Parathyroid adenoma (tissue), 2 donors: ENCODE results near the gene EFNA5.

Experiments
- H2AFZ ChIP-seq: fragments of 300-600 bp; sonication (generic); one replicate; pipeline ENCODE4 v1.7.0; 2017; ENCODE audit warnings: antibody characterized with exemption, mild to moderate bottlenecking
- H3K27ac ChIP-seq: fragments of 300-600 bp; sonication (generic); one replicate; pipeline ENCODE4 v1.7.0; 2017
- H3K27me3 ChIP-seq: fragments of 300-600 bp; sonication (generic); one replicate; pipeline ENCODE4 v1.7.0; 2017; ENCODE audit warnings: low read length; ENCODE audit not compliant: control insufficient read depth, insufficient read depth
- H3K36me3 ChIP-seq: fragments of 300-600 bp; sonication (generic); one replicate; pipeline ENCODE4 v1.7.0; 2017; ENCODE audit warnings: low read length; ENCODE audit not compliant: control insufficient read depth, insufficient read depth
- H3K4me1 ChIP-seq: fragments of 300-600 bp; sonication (generic); one replicate; pipeline ENCODE4 v1.7.0; 2017; ENCODE audit warnings: control low read depth
- H3K4me2 ChIP-seq: fragments of 300-600 bp; sonication (generic); one replicate; pipeline ENCODE4 v1.7.0; 2017; ENCODE audit warnings: low read length
- H3K4me3 ChIP-seq: fragments of 300-600 bp; sonication (generic); one replicate; pipeline ENCODE4 v1.7.0; 2017; ENCODE audit warnings: low read depth, low read length
- H3K79me2 ChIP-seq: fragments of 300-600 bp; sonication (generic); one replicate; pipeline ENCODE4 v1.7.0; 2017; ENCODE audit warnings: control low read depth
- H3K9ac ChIP-seq: fragments of 300-600 bp; sonication (generic); one replicate; pipeline ENCODE4 v1.7.0; 2017; ENCODE audit warnings: mild to moderate bottlenecking
- H3K9me3 ChIP-seq: fragments of 300-600 bp; sonication (generic); one replicate; pipeline ENCODE4 v1.7.0; 2017; ENCODE audit warnings: low read length; ENCODE audit not compliant: control insufficient read depth
- TF ChIP-seq, protein P1 (sequence below): fragments of 300-600 bp; sonication (generic); IDR thresholded peaks from one replicate; pipeline ENCODE4 v1.7.0; 2017; ENCODE audit warnings: antibody characterized with exemption, mild to moderate bottlenecking
- donor health status: primary hyperparathyroidism.

EFNA5 gene

DNA sequence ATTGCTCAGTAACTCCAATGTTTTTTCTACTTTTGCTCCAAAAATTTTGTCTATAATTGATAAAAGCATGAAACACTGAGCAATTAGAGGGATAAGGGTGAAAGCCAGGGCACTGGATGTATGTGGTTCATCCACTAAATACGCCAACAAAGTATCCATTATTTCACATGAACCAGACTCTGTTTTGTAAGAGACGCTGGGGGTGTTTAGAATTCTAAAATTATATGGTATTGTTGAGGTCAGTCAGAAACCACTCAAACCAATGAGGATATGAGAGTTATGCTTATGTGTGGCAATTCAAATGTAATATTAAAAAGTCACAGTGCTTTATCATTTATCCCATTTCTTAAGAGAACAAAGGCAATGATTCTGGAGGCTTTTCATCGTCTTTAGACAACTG lies 220.2 kb downstream of the EFNA5 start:
- TF ChIP-seq, protein P1, sequence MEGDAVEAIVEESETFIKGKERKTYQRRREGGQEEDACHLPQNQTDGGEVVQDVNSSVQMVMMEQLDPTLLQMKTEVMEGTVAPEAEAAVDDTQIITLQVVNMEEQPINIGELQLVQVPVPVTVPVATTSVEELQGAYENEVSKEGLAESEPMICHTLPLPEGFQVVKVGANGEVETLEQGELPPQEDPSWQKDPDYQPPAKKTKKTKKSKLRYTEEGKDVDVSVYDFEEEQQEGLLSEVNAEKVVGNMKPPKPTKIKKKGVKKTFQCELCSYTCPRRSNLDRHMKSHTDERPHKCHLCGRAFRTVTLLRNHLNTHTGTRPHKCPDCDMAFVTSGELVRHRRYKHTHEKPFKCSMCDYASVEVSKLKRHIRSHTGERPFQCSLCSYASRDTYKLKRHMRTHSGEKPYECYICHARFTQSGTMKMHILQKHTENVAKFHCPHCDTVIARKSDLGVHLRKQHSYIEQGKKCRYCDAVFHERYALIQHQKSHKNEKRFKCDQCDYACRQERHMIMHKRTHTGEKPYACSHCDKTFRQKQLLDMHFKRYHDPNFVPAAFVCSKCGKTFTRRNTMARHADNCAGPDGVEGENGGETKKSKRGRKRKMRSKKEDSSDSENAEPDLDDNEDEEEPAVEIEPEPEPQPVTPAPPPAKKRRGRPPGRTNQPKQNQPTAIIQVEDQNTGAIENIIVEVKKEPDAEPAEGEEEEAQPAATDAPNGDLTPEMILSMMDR = no peak
- H3K4me1 ChIP-seq = no peaks in the 10 kb centered on the region

DNA sequence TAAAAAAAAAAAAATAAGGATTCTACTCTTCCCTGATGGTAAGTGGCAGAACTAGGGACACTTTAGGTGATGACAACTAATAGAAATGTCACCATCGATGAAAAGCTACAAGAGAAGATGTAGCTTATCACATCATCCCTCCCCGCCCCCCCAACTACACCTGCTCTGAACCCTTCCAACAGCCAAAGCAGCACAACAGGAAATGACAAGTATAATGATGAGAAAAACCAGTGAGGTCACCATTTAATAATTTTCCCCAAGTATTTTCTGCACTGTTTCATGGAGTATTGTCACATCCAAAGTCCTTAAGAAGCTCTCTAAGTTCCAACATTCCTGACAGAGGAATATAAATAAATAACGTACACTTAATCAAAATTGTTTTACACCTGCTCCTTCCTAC lies 221.4 kb downstream of the EFNA5 start:
- H3K4me1 ChIP-seq = no peaks in the 10 kb centered on the region

More for the DNA sequence above, 220.2 kb downstream of the EFNA5 start:
- Histone ChIP-seq H2AFZ (no peak overlapping the region), H3K36me3 (no peaks in the 10 kb centered on the region), H3K79me2 (no peaks in the 10 kb centered on the region), H3K9ac (no peak overlapping the region), H3K4me2 (no peak overlapping the region), H3K27ac (no peak overlapping the region), H3K27me3 (no peaks in the 10 kb centered on the region), H3K9me3 (no peaks in the 10 kb centered on the region), H3K4me3 (no peak overlapping the region)

DNA sequence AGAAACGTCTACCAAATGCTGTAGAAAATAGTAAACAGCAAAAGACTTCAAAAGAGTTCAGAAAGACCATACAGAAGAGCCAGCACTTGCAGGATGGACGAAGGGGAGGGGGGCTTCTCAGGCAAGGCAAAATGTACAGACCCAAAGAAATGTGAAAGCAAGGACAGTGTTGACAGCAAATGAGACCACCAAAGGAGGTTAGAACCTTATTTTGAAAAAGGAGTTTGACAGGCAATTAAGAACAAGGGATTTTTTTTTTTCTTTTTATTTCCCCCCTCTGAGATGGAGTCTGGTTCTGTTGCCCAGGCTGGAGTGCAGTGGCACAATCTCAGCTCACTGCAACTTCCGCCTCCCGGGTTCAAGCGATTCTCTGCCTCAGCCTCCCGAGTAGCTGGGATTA lies 223.2 kb downstream of the EFNA5 start:
- Histone ChIP-seq H2AFZ (no peak overlapping the region), H3K27ac (no peak overlapping the region), H3K79me2 (no peaks in the 10 kb centered on the region), H3K9me3 (no peaks in the 10 kb centered on the region), H3K4me2 (no peak overlapping the region), H3K4me3 (no peak overlapping the region), H3K4me1 (no peaks in the 10 kb centered on the region), H3K27me3 (no peaks in the 10 kb centered on the region), H3K36me3 (no peaks in the 10 kb centered on the region), H3K9ac (no peak overlapping the region)
- TF ChIP-seq, protein P1 = no peak

More for the DNA sequence above, 221.4 kb downstream of the EFNA5 start:
- Histone ChIP-seq H3K9ac (no peak overlapping the region), H3K9me3 (no peaks in the 10 kb centered on the region), H3K27me3 (no peaks in the 10 kb centered on the region), H3K27ac (no peak overlapping the region), H3K79me2 (no peaks in the 10 kb centered on the region), H3K36me3 (no peaks in the 10 kb centered on the region), H2AFZ (no peak overlapping the region), H3K4me2 (no peak overlapping the region), H3K4me3 (no peak overlapping the region)
- TF ChIP-seq, protein P1 = no peak

DNA sequence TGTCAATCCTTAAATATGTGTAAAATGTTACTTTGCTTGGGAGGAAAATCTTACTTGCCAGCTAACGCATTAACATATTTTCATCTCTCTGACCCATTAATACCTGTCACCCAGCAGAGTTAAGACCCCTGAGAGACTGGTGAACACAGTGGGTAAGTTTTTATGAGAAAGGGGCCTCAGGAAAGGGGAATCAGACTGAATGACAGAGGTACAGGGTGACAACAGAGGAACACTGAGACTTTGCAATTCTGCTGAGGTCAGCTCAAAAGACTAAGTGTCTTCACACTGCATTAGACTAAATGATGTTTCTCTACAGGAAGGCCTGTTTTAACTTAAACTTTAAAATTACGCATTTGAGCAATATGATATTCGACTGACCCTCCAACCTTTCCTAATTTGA lies 223.8 kb downstream of the EFNA5 start:
- Histone ChIP-seq H3K4me2 (no peak overlapping the region), H2AFZ (no peak overlapping the region), H3K27ac (no peak overlapping the region), H3K4me3 (no peak overlapping the region), H3K9me3 (no peaks in the 10 kb centered on the region), H3K9ac (no peak overlapping the region), H3K27me3 (no peaks in the 10 kb centered on the region), H3K79me2 (no peaks in the 10 kb centered on the region), H3K4me1 (no peaks in the 10 kb centered on the region), H3K36me3 (no peaks in the 10 kb centered on the region)
- TF ChIP-seq, protein P1 = no peak

DNA sequence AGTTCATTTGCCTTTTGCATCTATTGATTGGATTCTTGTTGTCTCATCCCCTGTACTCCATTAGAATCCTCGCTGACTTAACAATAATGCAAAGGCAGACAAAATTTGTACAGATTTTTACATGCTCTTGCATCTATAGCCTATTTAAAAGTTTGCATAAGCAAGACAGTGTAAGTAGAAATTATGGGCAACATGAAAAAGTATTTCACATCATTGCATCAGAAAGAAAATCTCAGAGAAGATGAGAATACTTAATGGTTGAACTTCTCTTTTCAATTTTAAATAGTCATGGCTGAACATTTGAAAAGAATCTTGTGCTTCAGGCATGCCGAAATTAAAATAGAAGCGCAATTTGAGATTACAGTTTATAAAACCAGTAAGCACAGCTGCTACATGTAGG lies 226.4 kb downstream of the EFNA5 start:
- Histone ChIP-seq H3K4me3 (no peak overlapping the region), H3K79me2 (no peaks in the 10 kb centered on the region), H3K4me1 (no peaks in the 10 kb centered on the region), H3K4me2 (no peak overlapping the region), H2AFZ (no peak overlapping the region), H3K27me3 (no peaks in the 10 kb centered on the region), H3K36me3 (no peaks in the 10 kb centered on the region), H3K9ac (no peak overlapping the region), H3K27ac (no peak overlapping the region), H3K9me3 (no peaks in the 10 kb centered on the region)
- TF ChIP-seq, protein P1 = no peak
